ENCODE measurements around the gene DRAM2.

Gene DRAM2

GRCh38 chr1:111110197-111110899 lies 29.5 kb downstream of the DRAM2 start:
- H3K9me3 ChIP-seq (ENCODE audit: control insufficient read depth, insufficient read depth, low read length): no peaks in the 10 kb centered on the region
- no peak for TF ChIP-seq CTCF (IDR thresholded peaks at IDR 0.05; ENCODE audit: low read depth, low read length, poor library complexity, severe bottlenecking)
- no peak for TF ChIP-seq EZH2phosphoT487 (IDR thresholded peaks at IDR 0.05; ENCODE audit: borderline replicate concordance, low read length)
- H3K9me2 ChIP-seq (replicated peaks; ENCODE audit: control insufficient read depth, low read length): no peaks in the 10 kb centered on the region
- no peak overlapping the region for H3K4me2 ChIP-seq (ENCODE audit: low read length)
- H3K36me3 ChIP-seq (ENCODE audit: control insufficient read depth, low read length): 0 out of 2 replicates have a peak, but pooled peaks cover 6% of the 10 kb centered on the region
- peaks cover 11% of the 10 kb centered on the region for H3K4me1 ChIP-seq (ENCODE audit: control insufficient read depth, low read length)
- no peaks in the 10 kb centered on the region for H4K20me1 ChIP-seq (ENCODE audit: control insufficient read depth, insufficient read depth, low read depth, low read length)
- no peak overlapping the region for H3K27ac ChIP-seq (ENCODE audit: low read depth, low read length)
- H3K79me2 ChIP-seq (ENCODE audit: control insufficient read depth, low read length): no peaks in the 10 kb centered on the region
- H3F3A ChIP-seq (ENCODE audit: control insufficient read depth, insufficient read depth): 0 out of 2 replicates have a peak, but pooled peaks cover 2% of the 10 kb centered on the region
- no peaks in the 10 kb centered on the region for H3K27me3 ChIP-seq (ENCODE audit: control insufficient read depth, low read length)
- H3K4me3 ChIP-seq (ENCODE audit: low read length): no peak overlapping the region

GRCh38 chr1:111104981-111105380 lies 34.9 kb downstream of the DRAM2 start:
- Histone ChIP-seq H3K4me3 (ENCODE audit: low read length) (no peak overlapping the region), H3K27me3 (ENCODE audit: control insufficient read depth, low read length) (no peaks in the 10 kb centered on the region), H4K20me1 (ENCODE audit: control insufficient read depth, insufficient read depth, low read depth, low read length) (no peaks in the 10 kb centered on the region), H3K9me2 (replicated peaks; ENCODE audit: control insufficient read depth, low read length) (no peaks in the 10 kb centered on the region), H3K36me3 (ENCODE audit: control insufficient read depth, low read length) (no peaks in the 10 kb centered on the region), H3K27ac (ENCODE audit: low read depth, low read length) (no peak overlapping the region), H3F3A (ENCODE audit: control insufficient read depth, insufficient read depth) (no peaks in the 10 kb centered on the region), H3K9me3 (ENCODE audit: control insufficient read depth, insufficient read depth, low read length) (0 out of 2 replicates have a peak, but pooled peaks cover 2% of the 10 kb centered on the region), H3K4me1 (ENCODE audit: control insufficient read depth, low read length) (no peaks in the 10 kb centered on the region), H3K79me2 (ENCODE audit: control insufficient read depth, low read length) (no peaks in the 10 kb centered on the region), H3K4me2 (ENCODE audit: low read length) (no peak overlapping the region)
- no peak for TF ChIP-seq EZH2phosphoT487 (IDR thresholded peaks at IDR 0.05; ENCODE audit: borderline replicate concordance, low read length)
- no peak for TF ChIP-seq CTCF (IDR thresholded peaks at IDR 0.05; ENCODE audit: low read depth, low read length, poor library complexity, severe bottlenecking)

- Histone ChIP-seq H3K79me2 (ENCODE audit: control insufficient read depth, low read length) (no peaks in the 10 kb centered on the region), H3K27me3 (ENCODE audit: control insufficient read depth, low read length) (no peaks in the 10 kb centered on the region), H4K20me1 (ENCODE audit: control insufficient read depth, insufficient read depth, low read depth, low read length) (no peaks in the 10 kb centered on the region), H3K4me3 (ENCODE audit: low read length) (no peak overlapping the region), H3K9me2 (replicated peaks; ENCODE audit: control insufficient read depth, low read length) (no peaks in the 10 kb centered on the region), H3K4me1 (ENCODE audit: control insufficient read depth, low read length) (peaks cover 8% of the 10 kb centered on the region), H3F3A (ENCODE audit: control insufficient read depth, insufficient read depth) (no peaks in the 10 kb centered on the region), H3K4me2 (ENCODE audit: low read length) (no peak overlapping the region), H3K27ac (ENCODE audit: low read depth, low read length) (no peak overlapping the region), H3K9me3 (ENCODE audit: control insufficient read depth, insufficient read depth, low read length) (peaks cover 11% of the 10 kb centered on the region; the same call in 1 of the 2 replicates), H3K36me3 (ENCODE audit: control insufficient read depth, low read length) (no peaks in the 10 kb centered on the region)
- no peak for TF ChIP-seq EZH2phosphoT487 (IDR thresholded peaks at IDR 0.05; ENCODE audit: borderline replicate concordance, low read length)
- TF ChIP-seq CTCF (IDR thresholded peaks at IDR 0.05; ENCODE audit: low read depth, low read length, poor library complexity, severe bottlenecking): no peak
These were observed 37.8 kb downstream of the DRAM2 start for GRCh38 chr1:111101854-111102642.
